ENCODE results near the gene SLC6A11. TPM values are rescaled to one million over a fixed set of nuclear protein-coding genes. Genes with fewer than 3 reads are reported as not detected.
A peak's percentile ranks its signal among the peaks of the same experiment; 100 is the strongest.

SLC6A11 gene
- total and polyA plus RNA-seq, 9 of the 15 experiments (the other 6 are each of a cell fraction or from before 2014, with no cell fraction given): 0.04 TPM; not detected in 8

GRCh38 chr3:10774129-10774670 lies 41.8 kb upstream of the SLC6A11 start:
- WGBS (ENCODE audit: insufficient coverage, low coverage, missing lambda C conversion rate): 0% methylated on average over 8 of the region's 8 CpGs
- Histone ChIP-seq H4K20me1 (replicated peaks; ENCODE audit: control insufficient read depth, insufficient read depth, low read length) (no peaks in the 10 kb centered on the region; the same call in 1 of the 2 replicates), H3K4me2 (ENCODE audit: insufficient read depth, low read length) (no peak overlapping the region), H3K27me3 (ENCODE audit: control insufficient read depth in 2 of 2, insufficient read depth in 2 of 2, low read length in 2 of 2) (peaks cover 0 to 22% of the 10 kb centered on the region in 2 experiments; a peak in 2 of 5 replicates), H3K9me3 (replicated peaks; ENCODE audit: control insufficient read depth, insufficient read depth, low read depth, low read length) (no peaks in the 10 kb centered on the region), H3K9me1 (ENCODE audit: control insufficient read depth, insufficient read depth, low read length) (no peaks in the 10 kb centered on the region), H3K79me2 (ENCODE audit: control insufficient read depth, insufficient read depth, low read length) (no peaks in the 10 kb centered on the region), H3K36me3 (ENCODE audit: control insufficient read depth, insufficient read depth, low read length) (no peaks in the 10 kb centered on the region), H3K9ac (ENCODE audit: insufficient read depth in 1 of 2, low read depth in 2 of 2, low read length in 2 of 2) (no peak overlapping the region), H3K4me3 (no peak overlapping the region), H2AFZ (ENCODE audit: low read depth, low read length) (no peak overlapping the region), H3K4me1 (replicated peaks in 1 of 2; ENCODE audit: control insufficient read depth in 2 of 2, insufficient read depth in 2 of 2, low read length in 2 of 2) (no peaks in the 10 kb centered on the region), H3K27ac (ENCODE audit: extremely low read depth, low read depth, low read length) (no peak overlapping the region)
- ATAC-seq (no peak), FAIRE-seq (no peak), DNase-seq (ENCODE audit: extremely low read depth in 1 of 4, low spot score in 3 of 4) (no peak)
- BruUV-seq (replicated peaks): no TSS peak
- ChIA-PET CTCF (ENCODE audit: low intra/inter-chr PET ratio) (no interaction called here), POLR2A (interaction anchor here (1.2 kb wide), 1 partner anchor 19 kb away, joined by 4 read pairs; no protein-coding TSS in a partner anchor)
- TF ChIP-seq KAT2B (IDR thresholded peaks at IDR 0.05; ENCODE audit: low read depth, low read length): no peak
- TF ChIP-seq, protein P1, sequence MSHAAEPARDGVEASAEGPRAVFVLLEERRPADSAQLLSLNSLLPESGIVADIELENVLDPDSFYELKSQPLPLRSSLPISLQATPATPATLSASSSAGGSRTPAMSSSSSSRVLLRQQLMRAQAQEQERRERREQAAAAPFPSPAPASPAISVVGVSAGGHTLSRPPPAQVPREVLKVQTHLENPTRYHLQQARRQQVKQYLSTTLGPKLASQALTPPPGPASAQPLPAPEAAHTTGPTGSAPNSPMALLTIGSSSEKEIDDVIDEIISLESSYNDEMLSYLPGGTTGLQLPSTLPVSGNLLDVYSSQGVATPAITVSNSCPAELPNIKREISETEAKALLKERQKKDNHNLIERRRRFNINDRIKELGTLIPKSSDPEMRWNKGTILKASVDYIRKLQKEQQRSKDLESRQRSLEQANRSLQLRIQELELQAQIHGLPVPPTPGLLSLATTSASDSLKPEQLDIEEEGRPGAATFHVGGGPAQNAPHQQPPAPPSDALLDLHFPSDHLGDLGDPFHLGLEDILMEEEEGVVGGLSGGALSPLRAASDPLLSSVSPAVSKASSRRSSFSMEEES (CRISPR knock-in tag; IDR thresholded peaks at IDR 0.05): peak; percentile 30; the same call in 1 of the 2 replicates
- in situ Hi-C loops (cut with MboI): loop anchor here (25.0 kb wide), 1 partner anchor 888 kb away; no protein-coding TSS in a partner anchor
- intact Hi-C loops (cut with micrococcal nuclease): no loop called here

GRCh38 chr3:10774825-10775224 lies 41.2 kb upstream of the SLC6A11 start:
- DNase-seq (ENCODE audit: extremely low read depth in 1 of 4, low spot score in 3 of 4): no peak
- in situ Hi-C loops (cut with MboI) (loop anchor here (25.0 kb wide), 1 partner anchor 887 kb away; no protein-coding TSS in a partner anchor), intact Hi-C loops (cut with micrococcal nuclease) (no loop called here)
- 0% methylated on average over 8 of the region's 8 CpGs for WGBS (ENCODE audit: insufficient coverage, low coverage, missing lambda C conversion rate)
- Histone ChIP-seq H3K9me1 (ENCODE audit: control insufficient read depth, insufficient read depth, low read length) (no peaks in the 10 kb centered on the region), H3K4me2 (ENCODE audit: insufficient read depth, low read length) (no peak overlapping the region), H2AFZ (ENCODE audit: low read depth, low read length) (no peak overlapping the region), H3K4me1 (replicated peaks in 1 of 2; ENCODE audit: control insufficient read depth in 2 of 2, insufficient read depth in 2 of 2, low read length in 2 of 2) (no peaks in the 10 kb centered on the region), H3K79me2 (ENCODE audit: control insufficient read depth, insufficient read depth, low read length) (no peaks in the 10 kb centered on the region), H3K36me3 (ENCODE audit: control insufficient read depth, insufficient read depth, low read length) (no peaks in the 10 kb centered on the region), H4K20me1 (replicated peaks; ENCODE audit: control insufficient read depth, insufficient read depth, low read length) (no peaks in the 10 kb centered on the region; the same call in none of the 2 replicates), H3K4me3 (no peak overlapping the region), H3K9me3 (replicated peaks; ENCODE audit: control insufficient read depth, insufficient read depth, low read depth, low read length) (no peaks in the 10 kb centered on the region), H3K9ac (ENCODE audit: insufficient read depth in 1 of 2, low read depth in 2 of 2, low read length in 2 of 2) (no peak overlapping the region), H3K27ac (ENCODE audit: extremely low read depth, low read depth, low read length) (no peak overlapping the region), H3K27me3 (ENCODE audit: control insufficient read depth in 2 of 2, insufficient read depth in 2 of 2, low read length in 2 of 2) (peaks cover 0 to 22% of the 10 kb centered on the region in 2 experiments; a peak in 2 of 5 replicates)
- ChIA-PET CTCF (ENCODE audit: low intra/inter-chr PET ratio) (no interaction called here), POLR2A (no interaction called here)
- TF ChIP-seq ZSCAN32 (CRISPR knock-in tag; IDR thresholded peaks at IDR 0.05) (no peak), SUPT5H (IDR thresholded peaks at IDR 0.05) (no peak), REST (IDR thresholded peaks at IDR 0.05; ENCODE audit: borderline replicate concordance) (no peak), REST (CRISPR knock-in tag; IDR thresholded peaks at IDR 0.05; ENCODE audit: low read depth) (no peak)
- BruUV-seq (replicated peaks): no TSS peak
- no peak for FAIRE-seq
- ATAC-seq: no peak

All from K562 (cell line).